ENCODE measurements around the gene MELTF. TPM values are rescaled to one million over a fixed set of nuclear protein-coding genes. Genes with fewer than 3 reads are reported as not detected.

The MELTF gene
- total RNA-seq, 1 donor from 2014 or later: 2.8 TPM

DNA sequence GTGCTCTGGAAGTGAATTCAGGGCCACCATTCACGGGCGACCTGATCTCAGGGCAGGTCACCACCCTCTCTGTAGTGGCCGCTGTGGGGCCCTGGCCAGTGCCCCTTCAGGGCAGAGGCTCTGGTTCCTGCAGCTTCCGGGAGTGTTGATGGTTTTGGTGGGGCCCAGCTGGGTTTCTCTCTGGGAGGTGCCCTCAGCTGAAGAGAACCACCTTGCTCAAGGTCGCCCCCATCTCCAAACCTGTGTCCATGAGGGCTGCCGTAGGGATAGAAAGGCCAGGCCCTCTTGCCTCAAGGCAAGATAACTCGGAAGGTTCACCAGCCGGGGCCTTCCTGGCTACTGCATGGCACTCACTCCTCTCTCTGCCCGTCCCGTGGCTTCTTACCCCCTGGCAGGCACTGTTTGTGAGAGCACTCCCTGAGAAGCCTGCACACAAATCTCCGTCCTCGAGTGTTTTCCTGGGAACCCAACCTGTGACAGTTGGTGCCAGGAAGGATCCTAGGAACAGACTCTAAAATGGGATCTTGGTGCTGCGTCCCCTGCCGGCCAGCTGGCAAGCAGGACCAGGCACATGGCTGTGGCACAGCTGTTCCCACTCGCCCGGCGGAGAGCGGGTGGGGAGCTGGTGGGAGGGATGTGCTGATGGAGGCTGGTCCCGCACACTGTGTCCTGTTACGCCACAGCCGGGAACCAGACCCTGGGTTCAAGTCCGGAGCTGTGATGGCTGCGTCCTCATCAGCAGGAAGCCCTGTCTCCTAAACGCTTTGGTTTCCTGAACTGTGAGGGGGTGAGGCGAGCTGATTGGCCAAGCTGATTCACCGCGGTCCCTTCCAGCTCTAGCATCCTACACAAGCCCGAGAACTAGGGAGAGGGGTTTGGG is 37.8 kb downstream of the MELTF start:
- no peak for ATAC-seq

DNA sequence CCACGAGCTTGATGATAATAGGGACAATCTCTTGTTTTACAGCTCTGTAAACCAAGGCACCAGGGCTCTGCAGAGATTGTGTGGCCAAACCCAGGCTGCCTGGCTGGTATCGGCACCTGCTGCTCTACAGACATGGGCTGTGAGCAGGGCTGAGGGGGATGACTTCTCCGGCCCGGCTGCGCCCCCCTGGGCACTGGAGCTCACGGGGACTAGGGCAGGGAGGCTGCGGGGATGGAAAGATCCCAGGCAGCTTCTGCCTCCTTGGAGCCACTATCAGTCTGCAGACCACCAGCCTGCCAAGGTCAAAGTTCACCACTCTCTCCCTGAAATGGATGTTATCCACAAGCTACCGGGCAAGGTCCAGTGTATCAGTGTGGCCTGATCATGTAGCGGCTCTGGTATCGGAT is 39.0 kb downstream of the MELTF start:
- no peak for ATAC-seq

- no peak for ATAC-seq
Measured at GRCh38 chr3:196989721-196990262, 39.8 kb downstream of the MELTF start.

- ATAC-seq: peak; percentile 55
Measured at GRCh38 chr3:196988241-196989029, 41.2 kb downstream of the MELTF start.

- ATAC-seq: no peak
Measured at GRCh38 chr3:196987022-196987421, 42.6 kb downstream of the MELTF start.

DNA sequence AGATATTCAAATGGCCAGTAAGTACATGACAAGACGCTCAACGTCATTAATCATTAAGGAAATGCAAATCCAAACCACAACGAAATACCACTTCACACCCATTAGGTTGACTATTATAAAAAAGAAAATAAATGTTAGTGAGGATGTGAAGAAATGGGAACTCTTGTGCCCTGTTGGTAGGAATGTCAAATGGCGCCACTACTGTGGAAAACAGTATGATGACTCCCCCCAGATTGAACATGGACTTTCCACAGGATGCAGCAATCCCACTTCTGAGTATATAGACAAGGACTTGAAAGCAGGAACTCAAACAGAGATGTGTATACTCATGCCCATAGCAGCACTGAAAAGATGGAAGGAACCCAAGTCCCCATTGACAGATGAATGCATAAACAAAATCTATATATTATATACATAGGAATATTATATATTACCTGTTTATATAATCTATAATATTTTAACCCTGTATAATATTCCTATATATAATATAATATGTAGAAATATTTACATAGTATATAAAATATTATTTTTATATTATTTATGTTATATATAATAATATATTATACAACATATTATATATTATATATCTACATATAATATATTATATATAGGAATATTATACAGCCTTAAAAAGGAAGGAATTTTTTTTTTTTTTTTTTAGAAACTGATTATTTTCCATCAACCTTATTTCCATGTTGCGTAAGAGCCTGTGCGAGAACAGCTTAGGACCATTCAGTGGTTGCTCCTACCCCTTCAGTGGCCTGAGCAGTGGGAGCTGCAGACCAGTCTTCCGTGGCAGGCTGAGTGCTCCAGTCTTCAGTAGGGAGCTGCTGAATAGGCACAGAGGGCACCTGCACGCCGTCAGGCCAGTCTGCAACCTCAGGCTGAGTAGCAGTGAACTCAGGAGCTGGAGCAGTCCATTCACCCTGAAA is 43.4 kb downstream of the MELTF start:
- no peak for ATAC-seq

DNA sequence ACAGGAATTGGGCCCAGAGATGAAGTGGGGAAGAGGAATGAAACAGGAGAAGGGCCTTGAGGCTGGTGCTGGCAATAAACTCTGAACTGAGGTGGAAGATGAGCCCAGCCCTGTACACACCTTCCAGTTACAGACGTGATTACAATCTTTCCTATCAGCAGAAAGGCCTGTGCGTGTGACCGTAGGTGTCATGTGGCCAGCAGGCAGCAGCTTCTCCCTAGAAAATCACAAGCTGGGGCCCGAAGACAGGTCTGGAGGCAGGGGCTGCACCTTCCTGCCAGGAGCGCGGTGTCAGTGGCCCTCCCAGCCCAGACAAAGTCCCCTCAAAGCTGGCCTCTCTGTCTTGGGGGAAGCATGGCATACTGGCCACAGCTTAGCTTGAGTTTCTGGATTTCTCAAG is 44.3 kb downstream of the MELTF start:
- ATAC-seq: no peak

DNA sequence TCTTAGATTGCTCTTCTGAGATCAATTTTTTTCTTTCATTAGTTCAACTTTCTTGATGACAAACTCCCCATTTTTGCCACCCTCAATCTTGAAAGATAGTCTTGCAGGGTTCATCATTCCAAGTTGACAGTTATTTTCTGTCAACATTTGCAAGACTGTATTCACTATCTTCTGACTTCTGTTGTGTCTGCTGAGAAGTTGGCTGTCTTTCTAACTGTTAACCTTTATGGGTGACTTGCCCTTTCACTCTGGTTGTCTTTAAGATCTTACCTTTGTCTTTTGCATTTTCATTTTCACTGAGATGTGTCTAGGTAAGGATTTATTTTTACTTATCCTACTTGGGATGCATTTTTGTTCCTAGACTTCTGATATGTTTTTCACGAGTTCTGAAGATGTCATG is 46.4 kb downstream of the MELTF start:
- no peak for ATAC-seq

- no peak for ATAC-seq
Measured at GRCh38 chr3:196981657-196982056, 48.0 kb downstream of the MELTF start.

DNA sequence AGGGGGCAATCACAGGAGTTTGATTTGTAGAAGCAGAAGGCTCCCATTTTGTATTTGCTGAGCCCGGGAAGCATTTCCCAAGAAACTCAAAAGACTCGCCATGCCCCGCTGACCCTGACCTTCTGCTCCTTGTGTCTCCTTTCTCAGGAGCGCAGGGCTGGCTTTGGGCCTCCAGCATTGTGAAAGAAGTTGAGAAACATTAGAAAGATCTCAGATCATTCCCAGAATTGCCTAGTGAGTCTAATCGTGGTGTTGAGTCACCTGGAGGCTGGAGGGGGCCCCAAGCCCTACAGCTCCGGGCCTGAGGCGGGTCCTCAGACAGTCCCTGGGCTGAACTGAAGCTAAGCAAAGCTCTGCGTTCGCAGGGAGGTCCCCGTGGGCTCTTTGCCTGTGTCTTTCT is 50.1 kb downstream of the MELTF start:
- no peak for ATAC-seq

GRCh38 chr3:196976941-196977340 is 52.7 kb downstream of the MELTF start:
- no peak for ATAC-seq

- ATAC-seq: no peak
Measured at GRCh38 chr3:196975349-196975748, 54.3 kb downstream of the MELTF start.

DNA sequence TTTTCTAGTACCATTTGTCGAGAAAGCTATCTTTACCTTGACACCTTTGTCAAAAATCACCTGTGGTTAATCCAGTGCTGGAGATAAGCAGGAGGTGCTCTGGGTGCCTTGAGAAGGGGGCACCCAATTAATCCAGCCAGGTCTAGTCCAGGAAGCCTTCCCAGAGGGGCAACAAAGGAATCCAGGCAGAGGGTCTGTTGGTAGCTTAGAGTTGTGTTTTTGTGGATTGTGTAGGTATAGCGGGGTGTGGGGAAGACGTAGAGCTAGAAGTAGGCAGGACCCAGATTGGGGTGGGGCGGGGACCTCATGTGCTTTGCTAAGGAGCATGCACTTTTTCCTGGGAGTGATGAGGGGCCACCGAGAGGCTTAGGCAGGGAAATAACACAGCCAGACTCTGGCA is 55.0 kb downstream of the MELTF start:
- no peak for ATAC-seq

- ATAC-seq: no peak
Measured at GRCh38 chr3:196971094-196971698, 58.4 kb downstream of the MELTF start.

- no peak for ATAC-seq
Measured at GRCh38 chr3:196970547-196971093, 59.0 kb downstream of the MELTF start.

- peak; percentile 82 for ATAC-seq
Measured at GRCh38 chr3:196969660-196970546, 59.7 kb downstream of the MELTF start.

DNA sequence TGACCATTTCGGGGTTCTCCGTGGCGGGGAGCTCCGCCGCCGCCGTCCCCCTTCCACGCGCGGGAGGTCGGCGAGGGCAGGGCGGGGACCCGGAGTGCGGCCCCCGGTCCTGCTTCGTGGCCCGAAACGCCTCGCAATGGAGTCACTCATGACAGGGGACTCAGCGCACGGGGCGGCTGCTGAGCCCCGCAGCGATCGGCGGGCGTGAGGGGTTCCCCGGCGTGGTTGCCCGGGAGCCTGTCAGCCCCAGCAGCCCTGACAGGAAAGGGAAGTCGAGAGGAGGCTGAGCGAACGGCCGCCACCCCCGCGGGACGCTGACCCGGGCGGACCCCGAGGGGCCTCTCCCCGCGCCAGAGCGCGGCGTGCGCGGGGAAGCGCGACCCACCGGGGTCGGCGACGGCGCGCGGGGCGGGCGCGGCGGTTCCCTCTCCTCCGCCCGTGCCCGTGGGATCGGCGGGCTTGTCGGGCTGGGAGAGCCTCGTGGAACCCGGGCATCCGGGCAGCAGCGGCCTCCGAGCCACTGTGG is 60.4 kb downstream of the MELTF start:
- ATAC-seq: peak; percentile 20

DNA sequence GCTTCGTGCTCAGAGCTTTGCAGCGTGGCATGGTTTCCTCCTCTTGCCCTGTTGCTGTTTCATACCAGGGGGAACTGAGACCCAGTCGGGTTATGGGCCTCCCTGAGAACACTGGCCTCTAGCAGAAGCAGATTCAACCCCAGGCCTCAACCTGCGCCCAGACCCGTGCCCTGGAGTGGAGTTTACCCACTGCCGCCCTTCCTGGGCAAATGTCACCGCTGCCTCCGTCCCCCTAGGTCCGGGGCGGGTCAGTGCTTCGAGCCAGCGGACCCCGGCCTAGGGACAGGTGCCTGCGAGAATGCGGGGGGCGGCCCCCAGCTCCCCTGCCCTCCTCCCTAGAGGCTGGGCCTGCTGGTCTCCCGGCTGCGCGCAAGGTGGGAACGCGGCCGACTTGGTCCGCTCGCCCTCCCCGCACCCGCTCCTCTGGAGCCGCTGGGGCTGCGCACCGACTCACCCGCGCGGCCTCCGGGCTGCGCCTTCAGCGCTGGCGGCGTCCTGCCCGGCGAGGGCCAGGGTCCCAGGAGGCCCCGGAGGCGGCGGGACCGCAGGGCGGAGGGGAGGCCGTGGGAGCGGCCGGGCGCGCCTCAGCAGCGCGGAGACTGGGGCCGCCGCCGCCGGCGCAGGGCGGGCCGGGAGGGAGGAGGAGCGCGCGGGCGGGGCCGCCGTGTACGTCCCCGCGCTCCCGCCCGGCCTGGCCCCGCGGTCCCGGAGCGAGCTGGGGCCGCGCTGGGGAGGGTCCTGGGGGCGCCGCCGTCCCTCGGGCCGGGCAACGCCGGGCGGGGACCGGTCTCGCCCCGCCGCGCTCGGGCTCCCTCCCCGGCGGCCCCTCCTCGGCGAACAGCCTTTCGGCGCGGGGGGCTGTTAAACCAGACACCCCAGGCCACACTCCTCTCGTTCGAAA is 61.1 kb downstream of the MELTF start, which contains the start of gene PIGZ:
TSS of gene PIGZ (minus strand) at position 601 of the 901 bp plus-strand sequence. CDS start 16,802 bp downstream, outside the sequence.
- ATAC-seq: peak; percentile 83

Measured in esophagus mucosa (tissue), 1 donor.